Choroid plexus epithelial cell (primary cell): ENCODE results near the gene G6PC1.

ENCODE experiments used
- DNase-seq: peaks from one replicate; pipeline ENCODE4 v3.0.0-alpha.2; 2010; ENCODE audit warnings: low read depth
- H3K4me3 ChIP-seq: 2 replicates; pipeline ENCODE4 v1.5.1; 2011; ENCODE audit warnings: low read depth, mild to moderate bottlenecking, control low read depth, low read length, moderate library complexity
- TF ChIP-seq, protein P1 (sequence below): conservative IDR thresholded peaks from 2 replicates; pipeline ENCODE4 v1.5.1; 2011; ENCODE audit warnings: low read depth, mild to moderate bottlenecking, control low read depth, inconsistent platforms, low read length, moderate library complexity

Gene G6PC1

DNA sequence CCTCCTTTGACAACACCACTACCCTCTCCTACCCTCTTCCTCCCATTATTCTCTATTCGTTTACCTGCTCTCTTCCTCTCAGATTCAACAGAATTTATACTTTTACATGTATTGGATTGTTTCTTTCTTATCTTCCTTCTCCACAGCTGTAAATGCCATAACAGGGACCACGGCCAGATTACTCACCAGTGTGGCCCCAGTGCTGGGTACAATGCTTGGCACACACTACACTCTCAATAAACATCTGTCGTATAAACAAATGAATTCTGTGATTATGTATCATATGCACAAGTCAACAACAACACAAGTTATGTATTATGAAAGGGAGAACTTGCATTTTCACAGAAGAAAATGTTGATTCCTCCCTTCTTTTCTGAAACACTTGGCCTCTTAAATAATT is 43.6 kb downstream of the G6PC1 start:
- TF ChIP-seq, protein P1, sequence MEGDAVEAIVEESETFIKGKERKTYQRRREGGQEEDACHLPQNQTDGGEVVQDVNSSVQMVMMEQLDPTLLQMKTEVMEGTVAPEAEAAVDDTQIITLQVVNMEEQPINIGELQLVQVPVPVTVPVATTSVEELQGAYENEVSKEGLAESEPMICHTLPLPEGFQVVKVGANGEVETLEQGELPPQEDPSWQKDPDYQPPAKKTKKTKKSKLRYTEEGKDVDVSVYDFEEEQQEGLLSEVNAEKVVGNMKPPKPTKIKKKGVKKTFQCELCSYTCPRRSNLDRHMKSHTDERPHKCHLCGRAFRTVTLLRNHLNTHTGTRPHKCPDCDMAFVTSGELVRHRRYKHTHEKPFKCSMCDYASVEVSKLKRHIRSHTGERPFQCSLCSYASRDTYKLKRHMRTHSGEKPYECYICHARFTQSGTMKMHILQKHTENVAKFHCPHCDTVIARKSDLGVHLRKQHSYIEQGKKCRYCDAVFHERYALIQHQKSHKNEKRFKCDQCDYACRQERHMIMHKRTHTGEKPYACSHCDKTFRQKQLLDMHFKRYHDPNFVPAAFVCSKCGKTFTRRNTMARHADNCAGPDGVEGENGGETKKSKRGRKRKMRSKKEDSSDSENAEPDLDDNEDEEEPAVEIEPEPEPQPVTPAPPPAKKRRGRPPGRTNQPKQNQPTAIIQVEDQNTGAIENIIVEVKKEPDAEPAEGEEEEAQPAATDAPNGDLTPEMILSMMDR = no peak
- DNase-seq = no peak

DNA sequence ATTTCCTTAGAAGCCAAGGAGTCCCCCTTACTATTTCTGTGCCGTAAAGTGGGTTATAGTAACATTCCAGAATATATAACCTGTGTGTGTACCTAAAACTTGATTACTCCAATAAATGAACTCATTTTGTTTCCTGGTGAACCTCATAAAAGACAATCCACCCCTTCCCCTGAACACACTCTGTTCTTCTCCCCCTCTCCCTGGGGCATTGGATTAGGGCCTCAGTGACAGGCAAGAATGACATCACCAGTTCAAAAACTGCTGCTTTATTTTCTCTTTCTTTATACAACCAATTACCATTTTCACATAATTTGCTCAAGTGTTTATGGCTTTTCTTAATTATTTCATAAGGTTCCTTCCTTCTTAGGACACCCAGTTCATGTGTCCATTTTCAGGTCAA is 46.2 kb downstream of the G6PC1 start:
- TF ChIP-seq, protein P1 = no peak
- H3K4me3 ChIP-seq = no peak overlapping the region
- no peak for DNase-seq

More for the DNA sequence above, 43.6 kb downstream of the G6PC1 start:
- no peak overlapping the region for H3K4me3 ChIP-seq

DNA sequence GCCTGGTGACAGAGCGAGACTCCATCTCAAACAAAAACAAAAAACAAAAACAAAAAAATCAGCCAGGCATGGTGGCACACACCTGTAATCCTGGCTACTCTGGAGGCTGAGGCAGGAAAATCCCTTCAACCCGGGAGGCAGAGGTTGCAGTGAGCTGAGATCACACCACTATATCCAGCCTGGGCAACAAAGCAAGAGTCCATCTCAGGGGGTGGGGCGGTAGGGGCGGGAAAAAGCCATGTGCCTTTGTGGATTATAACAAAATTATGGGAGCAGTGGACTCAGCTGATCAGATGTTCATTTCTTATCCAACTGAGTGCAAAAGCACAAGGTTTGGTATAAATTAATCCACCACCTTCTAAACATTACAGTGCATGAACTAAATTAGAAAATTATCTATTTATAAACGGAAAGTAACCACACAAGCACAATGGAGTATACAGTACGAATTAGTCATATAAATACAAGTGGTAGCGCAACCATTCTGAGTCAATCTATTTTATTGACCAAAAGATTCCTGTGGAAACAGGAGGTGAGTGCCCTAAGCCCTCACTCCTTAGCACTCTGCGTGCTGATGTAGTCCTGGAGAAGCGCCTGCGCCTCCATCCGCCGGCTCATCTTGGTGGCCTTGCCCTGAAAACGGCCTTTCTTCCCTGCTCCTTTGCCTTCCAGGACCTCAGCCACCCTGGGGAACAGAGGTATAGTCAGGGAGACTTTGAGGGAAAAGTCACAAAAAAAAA is 49.6 kb downstream of the G6PC1 start:
- H3K4me3 ChIP-seq = no peak overlapping the region
- TF ChIP-seq, protein P1 = no peak
- DNase-seq = no peak
